HFFc6 (cell line): ENCODE results near the gene MRPL36. TPM values are rescaled to one million over a fixed set of nuclear protein-coding genes. Genes with fewer than 3 reads are reported as not detected.

Source experiments
- DNase-seq: peaks from one replicate; pipeline ENCODE4 v3.0.0-alpha.2; 2018
- H3K27ac Mint-ChIP-seq: 2 replicates; pipeline ENCODE4 v1.8.0; 2020; ENCODE audit warnings: mild to moderate bottlenecking, mixed read lengths
- H3K27me3 Mint-ChIP-seq: 2 replicates; pipeline ENCODE4 v1.8.0; 2021; ENCODE audit warnings: mild to moderate bottlenecking, moderate library complexity, mixed read lengths; ENCODE audit not compliant: insufficient read depth
- H3K36me3 Mint-ChIP-seq: 2 replicates; pipeline ENCODE4 v1.8.0; 2021; ENCODE audit warnings: low read depth, mixed read lengths
- H3K4me1 Mint-ChIP-seq: 2 replicates; pipeline ENCODE4 v1.8.0; 2020; ENCODE audit warnings: low read depth, mixed read lengths
- H3K4me3 Mint-ChIP-seq: 2 replicates; pipeline ENCODE4 v1.8.0; 2020; ENCODE audit warnings: mild to moderate bottlenecking, moderate library complexity, mixed read lengths
- H3K9me3 Mint-ChIP-seq: 2 replicates; pipeline ENCODE4 v1.8.0; 2020; ENCODE audit warnings: mild to moderate bottlenecking, mixed read lengths
- total RNA-seq, 6 experiments: library from RNA; stranded (reverse); fragmentation: NEBNext Ultra II Directional; extraction: Animal tissue kit (Norgen Biotek cat#: 25700); gene quantifications; 2 replicates in 1 of 6; 3 replicates in 5 of 6; pipeline ENCODE4 v1.2.3, GENCODE V29; 2021
- TF ChIP-seq, protein P1 (sequence below): fragments of 200-600 bp; sonication (generic); IDR thresholded peaks from 2 replicates; pipeline ENCODE4 v1.5.0; 2021; ENCODE audit warnings: antibody characterized with exemption, mild to moderate bottlenecking

MRPL36 gene
- total RNA-seq, 6 experiments from 2014 or later = 67.8 to 87.1 (median 74.9) TPM

DNA sequence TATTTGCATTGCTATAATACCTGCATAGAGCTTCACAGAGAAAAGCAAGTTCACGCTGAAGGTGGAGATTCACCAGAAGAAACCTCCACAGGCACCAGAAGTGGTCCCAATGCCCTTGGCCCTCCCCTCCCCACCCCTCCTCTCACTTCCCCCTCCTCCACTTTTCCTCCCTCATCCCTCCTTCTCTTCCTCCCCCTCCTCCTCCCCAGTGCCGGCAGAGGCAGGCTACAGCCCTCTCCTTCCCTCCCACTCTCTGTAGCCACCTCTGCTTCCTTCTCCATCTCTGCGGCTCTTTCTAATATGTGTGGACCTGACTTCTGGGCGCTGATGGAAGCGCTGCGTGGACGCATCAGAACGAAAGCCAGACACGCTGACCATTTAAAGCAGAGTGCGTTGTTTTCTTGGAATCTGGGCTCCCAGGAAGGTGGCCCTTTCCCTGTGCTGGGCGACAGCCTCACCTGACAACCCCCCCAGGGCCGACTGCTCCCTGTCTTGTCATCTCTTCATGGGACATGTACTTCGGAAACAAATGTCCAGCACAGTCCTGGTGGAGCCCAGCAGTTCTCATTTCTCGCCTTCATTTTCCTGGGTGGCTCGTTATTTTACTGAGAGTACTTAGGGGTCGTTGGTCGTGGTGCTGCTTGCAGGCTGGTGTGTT is 31.1 kb upstream of the MRPL36 start:
- Mint-ChIP-seq H3K36me3 (peaks cover 17% of the 10 kb centered on the region), H3K27ac (no peak overlapping the region), H3K9me3 (no peaks in the 10 kb centered on the region), H3K4me1 (peaks cover 9% of the 10 kb centered on the region; the same call in 1 of the 2 replicates), H3K4me3 (no peak overlapping the region), H3K27me3 (peaks cover 25% of the 10 kb centered on the region)
- no peak for DNase-seq
- TF ChIP-seq, protein P1, sequence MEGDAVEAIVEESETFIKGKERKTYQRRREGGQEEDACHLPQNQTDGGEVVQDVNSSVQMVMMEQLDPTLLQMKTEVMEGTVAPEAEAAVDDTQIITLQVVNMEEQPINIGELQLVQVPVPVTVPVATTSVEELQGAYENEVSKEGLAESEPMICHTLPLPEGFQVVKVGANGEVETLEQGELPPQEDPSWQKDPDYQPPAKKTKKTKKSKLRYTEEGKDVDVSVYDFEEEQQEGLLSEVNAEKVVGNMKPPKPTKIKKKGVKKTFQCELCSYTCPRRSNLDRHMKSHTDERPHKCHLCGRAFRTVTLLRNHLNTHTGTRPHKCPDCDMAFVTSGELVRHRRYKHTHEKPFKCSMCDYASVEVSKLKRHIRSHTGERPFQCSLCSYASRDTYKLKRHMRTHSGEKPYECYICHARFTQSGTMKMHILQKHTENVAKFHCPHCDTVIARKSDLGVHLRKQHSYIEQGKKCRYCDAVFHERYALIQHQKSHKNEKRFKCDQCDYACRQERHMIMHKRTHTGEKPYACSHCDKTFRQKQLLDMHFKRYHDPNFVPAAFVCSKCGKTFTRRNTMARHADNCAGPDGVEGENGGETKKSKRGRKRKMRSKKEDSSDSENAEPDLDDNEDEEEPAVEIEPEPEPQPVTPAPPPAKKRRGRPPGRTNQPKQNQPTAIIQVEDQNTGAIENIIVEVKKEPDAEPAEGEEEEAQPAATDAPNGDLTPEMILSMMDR = no peak

DNA sequence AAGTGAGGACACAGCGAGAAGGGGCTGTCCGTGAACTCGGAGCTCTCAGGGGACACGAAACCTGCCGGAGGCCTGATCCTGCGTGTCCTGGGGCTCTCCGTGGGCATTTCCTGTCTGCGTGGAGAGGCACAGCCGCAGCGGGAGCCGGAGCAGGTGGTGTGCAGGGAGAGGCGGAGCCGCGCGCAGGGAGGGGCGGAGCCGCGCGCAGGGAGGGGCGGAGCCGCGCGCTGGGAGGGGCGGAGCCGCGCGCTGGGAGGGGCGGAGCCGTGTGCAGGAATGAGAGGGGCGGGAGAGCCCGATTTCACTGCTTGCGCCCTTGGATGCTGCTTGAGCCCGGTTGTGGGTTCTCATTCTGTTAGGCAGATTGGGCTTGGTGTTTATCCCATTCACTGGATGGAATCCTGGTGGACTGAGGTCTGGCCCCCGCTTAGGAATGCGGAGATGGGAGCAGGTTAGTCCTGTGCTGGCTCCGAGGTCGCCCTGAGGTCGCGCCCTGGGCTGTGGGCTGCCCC is 28.3 kb upstream of the MRPL36 start:
- H3K4me3 Mint-ChIP-seq = no peak overlapping the region
- peaks cover 8% of the 10 kb centered on the region for H3K27me3 Mint-ChIP-seq
- peaks cover 9% of the 10 kb centered on the region; the same call in 1 of the 2 replicates for H3K4me1 Mint-ChIP-seq
- TF ChIP-seq, protein P1 = no peak
- H3K9me3 Mint-ChIP-seq = no peaks in the 10 kb centered on the region
- no peak for DNase-seq
- peaks cover 17% of the 10 kb centered on the region for H3K36me3 Mint-ChIP-seq
- no peak overlapping the region for H3K27ac Mint-ChIP-seq

DNA sequence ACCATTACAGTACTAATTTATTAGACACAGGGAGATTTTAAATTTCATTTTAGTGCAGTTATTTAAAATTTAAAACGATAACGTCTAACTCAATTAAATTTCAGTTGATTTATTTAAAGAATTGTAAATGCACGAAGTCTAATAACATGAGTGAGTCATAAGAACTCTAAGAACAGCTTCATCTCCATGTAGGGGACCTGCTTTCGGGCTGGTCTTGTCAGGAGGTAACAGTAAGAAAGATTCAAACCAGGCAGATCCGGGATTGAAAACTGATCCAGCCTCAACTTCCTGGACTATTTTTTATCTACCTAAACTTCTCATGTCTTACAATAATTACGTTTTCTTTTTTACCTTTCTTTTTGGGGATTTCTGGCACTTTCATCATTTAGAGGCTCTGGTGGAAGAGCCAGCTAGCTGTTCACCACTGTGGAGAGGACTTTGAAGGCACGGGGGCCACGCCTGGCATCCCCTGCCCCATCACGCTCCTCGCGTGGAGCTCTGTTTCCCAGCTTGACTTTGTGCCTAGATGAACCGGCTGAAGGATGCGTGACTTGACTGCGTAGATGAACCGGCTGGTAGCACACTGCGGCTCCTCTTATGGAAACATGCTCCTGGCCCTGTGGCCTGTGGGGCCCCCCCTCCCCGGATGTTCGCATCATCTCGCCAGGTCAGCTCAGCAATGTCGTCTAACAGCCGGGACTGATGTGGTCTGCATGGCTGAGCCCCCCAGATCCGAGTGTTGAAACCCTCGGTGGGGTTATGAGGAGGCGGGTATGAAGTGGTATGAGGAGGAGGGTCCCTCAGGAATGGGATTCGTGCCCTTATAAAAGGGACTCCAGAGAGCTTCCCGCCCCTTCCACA is 27.6 kb upstream of the MRPL36 start:
- H3K36me3 Mint-ChIP-seq = peaks cover 17% of the 10 kb centered on the region
- peaks cover 8% of the 10 kb centered on the region for H3K27me3 Mint-ChIP-seq
- no peak overlapping the region for H3K27ac Mint-ChIP-seq
- H3K4me3 Mint-ChIP-seq = no peak overlapping the region
- no peaks in the 10 kb centered on the region for H3K9me3 Mint-ChIP-seq
- TF ChIP-seq, protein P1 = no peak
- H3K4me1 Mint-ChIP-seq = peaks cover 6% of the 10 kb centered on the region; the same call in 1 of the 2 replicates
- no peak for DNase-seq

DNA sequence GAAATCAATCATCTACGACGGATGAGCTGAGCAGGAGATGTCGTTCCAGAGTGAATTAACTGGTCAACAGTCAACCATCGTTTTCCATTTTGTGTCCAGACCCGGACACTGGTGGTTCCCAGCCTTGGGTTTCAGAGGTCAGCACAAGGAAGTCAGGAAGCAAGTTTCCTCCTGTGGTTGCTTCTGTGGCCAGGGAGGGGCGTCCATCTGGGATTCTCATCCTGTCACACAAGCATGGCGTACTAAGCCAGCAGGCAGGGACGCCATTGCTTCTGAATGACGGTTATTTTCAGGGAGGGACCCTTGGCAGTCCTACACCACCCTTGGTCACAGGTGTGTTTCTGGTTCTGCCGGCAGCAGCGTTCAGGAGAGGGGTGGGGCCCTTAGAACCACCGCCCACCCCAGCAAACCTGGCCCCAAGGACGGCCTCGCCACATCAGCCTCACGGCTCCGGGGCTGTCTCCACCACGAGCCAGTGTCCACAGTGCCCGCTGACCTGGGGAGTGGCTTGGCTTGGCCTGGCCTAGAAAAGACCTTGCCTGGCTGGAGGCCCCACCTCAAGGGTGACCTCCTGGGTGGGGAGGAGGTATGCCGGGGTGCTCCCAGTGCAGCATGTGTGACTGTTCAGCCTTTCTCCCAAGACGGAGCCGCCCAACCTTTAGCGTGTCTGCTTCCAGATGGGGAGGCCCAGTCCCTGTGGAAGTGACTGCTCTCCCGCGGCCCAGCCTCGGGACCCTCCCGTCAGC is 26.8 kb upstream of the MRPL36 start:
- TF ChIP-seq, protein P1 = no peak
- Mint-ChIP-seq H3K27ac (no peak overlapping the region), H3K4me1 (no peaks in the 10 kb centered on the region), H3K36me3 (peaks cover 21% of the 10 kb centered on the region), H3K4me3 (no peak overlapping the region), H3K27me3 (peaks cover 5% of the 10 kb centered on the region), H3K9me3 (no peaks in the 10 kb centered on the region)
- DNase-seq = no peak
